ENCODE data around the gene TGM2. TPM values are rescaled to one million over a fixed set of nuclear protein-coding genes. Genes with fewer than 3 reads are reported as not detected.
A peak's percentile ranks its signal among the peaks of the same experiment; 100 is the strongest.

TGM2 gene
- total and polyA plus RNA-seq, 9 of the 15 experiments (the other 6 are each of a cell fraction or from before 2014, with no cell fraction given), result 5.5 to 78.5 (median 37.6) TPM

- TF ChIP-seq CLOCK (CRISPR knock-in tag; IDR thresholded peaks at IDR 0.05; ENCODE audit: borderline replicate concordance) (no peak), ZNF280A (IDR thresholded peaks at IDR 0.05; ENCODE audit: low read depth, partially characterized antibody) (no peak), KAT7 (CRISPR knock-in tag; IDR thresholded peaks at IDR 0.05; ENCODE audit: borderline replicate concordance) (peak; percentile 92), HSF4 (CRISPR knock-in tag; IDR thresholded peaks at IDR 0.05; ENCODE audit: borderline replicate concordance) (peak; percentile 86), ZNF23 (CRISPR knock-in tag; IDR thresholded peaks at IDR 0.05) (no peak), TBP (optimal IDR thresholded peaks at IDR 0.05; ENCODE audit: low read depth, low read length) (peak; percentile 10), NCOA1 (IDR thresholded peaks at IDR 0.05; ENCODE audit: low read depth) (peak; percentile 11; the same call in 1 of the 2 replicates), E2F3 (CRISPR knock-in tag; IDR thresholded peaks at IDR 0.05) (no peak), ATF2 (CRISPR knock-in tag; IDR thresholded peaks at IDR 0.05) (no peak), EHMT2 (IDR thresholded peaks at IDR 0.05) (peak; percentile 69; the same call in 1 of the 2 replicates), ZBTB49 (CRISPR knock-in tag; IDR thresholded peaks at IDR 0.05; ENCODE audit: borderline replicate concordance) (no peak), XRCC3 (IDR thresholded peaks at IDR 0.05) (no peak), SP1 (CRISPR knock-in tag; IDR thresholded peaks at IDR 0.05) (peak; percentile 55; the same call in 1 of the 2 replicates), RB1 (IDR thresholded peaks at IDR 0.05; ENCODE audit: low read depth) (peak; percentile 16; the same call in 1 of the 2 replicates), SOX6 (IDR thresholded peaks at IDR 0.05) (peak; percentile 73), DACH1 (IDR thresholded peaks at IDR 0.05; ENCODE audit: partially characterized antibody) (peak; percentile 88), ZNF384 (IDR thresholded peaks at IDR 0.05; ENCODE audit: low read depth, low read length) (no peak), TGIF2 (CRISPR knock-in tag; IDR thresholded peaks at IDR 0.05) (no peak), ETS2 (tag; IDR thresholded peaks at IDR 0.05; ENCODE audit: borderline replicate concordance, poor library complexity, severe bottlenecking) (no peak), HDAC2 (IDR thresholded peaks at IDR 0.05) (peak; percentile 95), ZSCAN29 (IDR thresholded peaks at IDR 0.05) (no peak), CBX5 (IDR thresholded peaks at IDR 0.05; ENCODE audit: borderline replicate concordance, low read depth) (no peak)
These were observed 4.9 kb downstream of the TGM2 start (continued) for GRCh38 chr20:38159957-38160756.
